ENCODE measurements around the gene SMIM30. TPM values are rescaled to one million over a fixed set of nuclear protein-coding genes. Genes with fewer than 3 reads are reported as not detected.
"Not testable (repeated sequence)": the region's sequence is repeated elsewhere in the genome, so short reads cannot be mapped to it uniquely, and the experiment has no call there.

Gene SMIM30
- polyA plus RNA-seq, 1 experiment, result 82.8 TPM

DNA sequence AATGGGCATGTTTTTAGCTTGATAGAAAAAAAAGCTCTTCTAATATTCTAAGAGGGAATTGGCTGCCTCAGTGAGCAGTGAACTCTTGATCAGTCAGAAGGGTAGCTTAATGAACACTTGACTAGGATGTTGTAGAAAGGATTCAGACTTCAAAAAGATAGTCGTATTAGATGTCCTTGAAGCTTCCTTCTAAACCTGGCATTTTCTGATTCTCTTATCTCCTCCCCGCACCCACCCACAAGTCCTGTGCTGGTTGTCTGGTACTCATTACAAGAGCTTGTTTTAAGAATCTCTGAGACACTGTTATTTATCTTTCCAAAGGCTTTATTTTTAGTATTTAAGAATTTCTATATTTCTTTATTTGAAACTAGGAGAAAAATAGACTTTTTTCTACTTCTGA is 7.4 kb upstream of the SMIM30 start:
- no peak for DNase-seq (ENCODE audit: low read depth, low spot score)
- H3K4me3 ChIP-seq (ENCODE audit: low read depth, low read length), result no peak overlapping the region
- H3K27me3 ChIP-seq (ENCODE audit: control insufficient read depth, insufficient read depth, low read length), result no peaks in the 10 kb centered on the region
- ChIA-PET POLR2A (no interaction called here), CTCF (interaction anchor here (1.0 to 2.5 kb wide), 2 partner anchors 34 to 296 kb away, joined by 4 to 18 read pairs; no protein-coding TSS in a partner anchor)
- H3K9me3 ChIP-seq (ENCODE audit: control insufficient read depth, insufficient read depth, low read length), result no peaks in the 10 kb centered on the region
- TF ChIP-seq, protein P1, sequence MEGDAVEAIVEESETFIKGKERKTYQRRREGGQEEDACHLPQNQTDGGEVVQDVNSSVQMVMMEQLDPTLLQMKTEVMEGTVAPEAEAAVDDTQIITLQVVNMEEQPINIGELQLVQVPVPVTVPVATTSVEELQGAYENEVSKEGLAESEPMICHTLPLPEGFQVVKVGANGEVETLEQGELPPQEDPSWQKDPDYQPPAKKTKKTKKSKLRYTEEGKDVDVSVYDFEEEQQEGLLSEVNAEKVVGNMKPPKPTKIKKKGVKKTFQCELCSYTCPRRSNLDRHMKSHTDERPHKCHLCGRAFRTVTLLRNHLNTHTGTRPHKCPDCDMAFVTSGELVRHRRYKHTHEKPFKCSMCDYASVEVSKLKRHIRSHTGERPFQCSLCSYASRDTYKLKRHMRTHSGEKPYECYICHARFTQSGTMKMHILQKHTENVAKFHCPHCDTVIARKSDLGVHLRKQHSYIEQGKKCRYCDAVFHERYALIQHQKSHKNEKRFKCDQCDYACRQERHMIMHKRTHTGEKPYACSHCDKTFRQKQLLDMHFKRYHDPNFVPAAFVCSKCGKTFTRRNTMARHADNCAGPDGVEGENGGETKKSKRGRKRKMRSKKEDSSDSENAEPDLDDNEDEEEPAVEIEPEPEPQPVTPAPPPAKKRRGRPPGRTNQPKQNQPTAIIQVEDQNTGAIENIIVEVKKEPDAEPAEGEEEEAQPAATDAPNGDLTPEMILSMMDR (IDR thresholded peaks at IDR 0.05; ENCODE audit: low read depth, low read length), result no peak
- no peak overlapping the region for H3K27ac ChIP-seq (ENCODE audit: low read depth, low read length)

GRCh38 chr7:113122744-113123143 is 4.4 kb upstream of the SMIM30 start:
- no peak overlapping the region for H3K27ac ChIP-seq (ENCODE audit: low read depth, low read length)
- TF ChIP-seq, protein P1 (IDR thresholded peaks at IDR 0.05; ENCODE audit: low read depth, low read length), result no peak
- no peaks in the 10 kb centered on the region for H3K27me3 ChIP-seq (ENCODE audit: control insufficient read depth, insufficient read depth, low read length)
- no peak for DNase-seq (ENCODE audit: low read depth, low spot score)
- H3K9me3 ChIP-seq (ENCODE audit: control insufficient read depth, insufficient read depth, low read length), result no peaks in the 10 kb centered on the region
- CTCF ChIA-PET, result no interaction called here
- no peak overlapping the region for H3K4me3 ChIP-seq (ENCODE audit: low read depth, low read length)
- POLR2A ChIA-PET, result no interaction called here

- no peak overlapping the region for H3K4me3 ChIP-seq (ENCODE audit: low read depth, low read length)
- TF ChIP-seq, protein P1 (IDR thresholded peaks at IDR 0.05; ENCODE audit: low read depth, low read length), result no peak
- POLR2A ChIA-PET, result no interaction called here
- CTCF ChIA-PET, result no interaction called here
- H3K27me3 ChIP-seq (ENCODE audit: control insufficient read depth, insufficient read depth, low read length), result no peaks in the 10 kb centered on the region
- no peak for DNase-seq (ENCODE audit: low read depth, low spot score)
- H3K9me3 ChIP-seq (ENCODE audit: control insufficient read depth, insufficient read depth, low read length), result no peaks in the 10 kb centered on the region
- no peak overlapping the region for H3K27ac ChIP-seq (ENCODE audit: low read depth, low read length)
These were observed 2.3 kb upstream of the SMIM30 start for GRCh38 chr7:113120647-113121046.

- no peak overlapping the region for H3K4me3 ChIP-seq (ENCODE audit: low read depth, low read length)
- TF ChIP-seq, protein P1 (IDR thresholded peaks at IDR 0.05; ENCODE audit: low read depth, low read length), result no peak
- no peaks in the 10 kb centered on the region for H3K9me3 ChIP-seq (ENCODE audit: control insufficient read depth, insufficient read depth, low read length)
- H3K27ac ChIP-seq (ENCODE audit: low read depth, low read length), result no peak overlapping the region
- ChIA-PET CTCF (interaction anchor here (0.9 kb wide), 1 partner anchor 39 kb away, joined by 3 read pairs; no protein-coding TSS in a partner anchor), POLR2A (no interaction called here)
- H3K27me3 ChIP-seq (ENCODE audit: control insufficient read depth, insufficient read depth, low read length), result no peaks in the 10 kb centered on the region
- DNase-seq (ENCODE audit: low read depth, low spot score), result no peak
These were observed 1.1 kb upstream of the SMIM30 start for GRCh38 chr7:113119429-113119828.

- not testable (repeated sequence) for H3K9me3 ChIP-seq (ENCODE audit: control insufficient read depth, insufficient read depth, low read length); H3K27ac ChIP-seq (ENCODE audit: low read depth, low read length); DNase-seq (ENCODE audit: low read depth, low spot score); H3K27me3 ChIP-seq (ENCODE audit: control insufficient read depth, insufficient read depth, low read length)
- H3K4me3 ChIP-seq (ENCODE audit: low read depth, low read length), result peak overlapping the region; percentile 74
- ChIA-PET CTCF (interaction anchor here (0.6 to 0.7 kb wide), 4 partner anchors 24 to 567 kb away, joined by 3 to 13 read pairs (median 8); no protein-coding TSS in a partner anchor), POLR2A (interaction anchor here (0.7 kb wide), 3 partner anchors 178 to 1287 kb away, joined by 4 to 8 read pairs (median 8); partner anchors contain the start of gene IFRD1)
These were observed 980 bp downstream of the SMIM30 start for GRCh38 chr7:113117374-113117774.
